ENCODE results near the gene MTHFR.

The MTHFR gene

GRCh38 chr1:11768821-11769220 is 36.9 kb downstream of the MTHFR start:
- DNase-seq = no peak
- in situ Hi-C loops (cut with HindIII; ENCODE audit: low pct_ligation_motif_present, low pct_unique_long_range_greater_than_20kb, low sequenced_read_pairs) = no loop called here

DNA sequence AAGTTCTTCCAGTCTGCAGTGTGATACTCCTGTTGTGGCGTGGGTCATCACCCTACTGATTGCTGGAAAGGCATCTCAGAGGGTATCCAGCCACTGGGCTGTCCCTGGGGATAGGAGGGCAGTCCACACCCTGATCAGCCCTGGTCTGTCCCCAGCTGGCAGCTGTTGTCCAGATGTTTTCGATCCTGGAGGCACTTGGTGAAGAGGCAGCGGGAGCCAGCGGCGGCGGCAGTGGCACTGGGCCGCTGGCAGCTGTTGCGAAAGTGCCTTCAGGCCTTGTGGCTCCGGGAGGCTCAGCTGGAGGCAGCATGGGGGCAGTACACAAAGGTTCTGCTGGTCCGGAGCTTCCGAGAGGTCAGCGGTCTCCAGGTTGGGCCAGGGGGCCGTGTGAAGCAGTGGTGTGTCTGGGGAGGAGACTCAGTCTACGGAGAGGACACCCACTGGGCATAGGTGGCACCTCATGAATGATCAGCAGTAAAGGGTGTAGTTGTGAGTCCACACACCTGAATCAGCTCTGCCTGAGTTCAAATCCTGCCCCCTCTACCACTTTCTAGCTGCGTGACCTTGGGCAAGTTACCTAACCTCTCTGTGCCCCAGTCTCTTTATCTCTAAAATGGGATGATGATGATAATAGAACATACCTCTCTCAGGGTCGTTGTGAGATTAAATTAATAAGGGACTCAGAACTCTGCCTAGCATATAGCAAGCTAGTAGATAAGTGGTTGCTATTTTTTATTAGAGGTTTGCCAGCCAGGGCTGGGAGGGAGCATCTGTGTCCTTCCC is 37.7 kb downstream of the MTHFR start:
- in situ Hi-C loops (cut with HindIII; ENCODE audit: low pct_ligation_motif_present, low pct_unique_long_range_greater_than_20kb, low sequenced_read_pairs) = no loop called here
- DNase-seq = no peak

GRCh38 chr1:11766429-11766776 is 39.4 kb downstream of the MTHFR start:
- no peak for DNase-seq
- in situ Hi-C loops (cut with HindIII; ENCODE audit: low pct_ligation_motif_present, low pct_unique_long_range_greater_than_20kb, low sequenced_read_pairs) = no loop called here

DNA sequence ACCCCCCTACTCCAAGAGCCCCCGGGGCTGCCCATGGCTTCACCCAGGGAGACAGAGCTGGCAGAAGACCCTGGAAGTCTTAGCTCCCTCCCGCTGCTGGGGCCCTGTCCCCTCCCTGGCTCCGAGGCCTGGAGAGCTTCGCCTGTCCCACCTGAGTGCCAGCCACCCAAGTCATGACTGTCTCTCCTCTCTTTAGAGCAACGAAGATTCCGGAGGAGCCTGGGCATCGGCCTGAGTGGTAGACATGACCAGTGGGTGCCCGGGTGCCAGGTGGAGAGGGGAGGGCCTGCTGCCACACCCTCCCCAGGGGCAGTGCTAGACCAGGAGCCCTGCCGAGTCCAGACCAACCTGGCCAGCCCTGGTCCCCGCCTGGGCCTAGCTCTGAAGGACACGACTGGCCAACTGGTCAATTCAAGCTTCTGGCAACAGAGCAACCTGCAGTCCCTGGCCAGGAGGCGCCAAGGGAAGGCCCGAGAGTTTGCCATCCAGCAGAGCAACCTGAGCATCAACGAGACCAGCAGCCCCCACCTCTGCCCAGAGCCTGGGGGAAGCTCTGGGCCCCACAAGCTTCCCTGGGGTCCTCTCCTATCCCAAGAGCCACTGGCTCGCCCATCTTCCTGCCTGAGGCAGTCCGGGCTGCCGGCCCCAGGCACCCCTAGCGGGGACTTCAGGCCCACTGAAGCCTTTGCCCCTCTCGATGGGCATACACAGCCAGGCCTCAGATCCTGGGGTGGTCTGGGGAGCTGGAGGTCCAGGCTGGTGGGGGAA is 39.9 kb downstream of the MTHFR start:
- in situ Hi-C loops (cut with HindIII; ENCODE audit: low pct_ligation_motif_present, low pct_unique_long_range_greater_than_20kb, low sequenced_read_pairs) = no loop called here
- DNase-seq = no peak

DNA sequence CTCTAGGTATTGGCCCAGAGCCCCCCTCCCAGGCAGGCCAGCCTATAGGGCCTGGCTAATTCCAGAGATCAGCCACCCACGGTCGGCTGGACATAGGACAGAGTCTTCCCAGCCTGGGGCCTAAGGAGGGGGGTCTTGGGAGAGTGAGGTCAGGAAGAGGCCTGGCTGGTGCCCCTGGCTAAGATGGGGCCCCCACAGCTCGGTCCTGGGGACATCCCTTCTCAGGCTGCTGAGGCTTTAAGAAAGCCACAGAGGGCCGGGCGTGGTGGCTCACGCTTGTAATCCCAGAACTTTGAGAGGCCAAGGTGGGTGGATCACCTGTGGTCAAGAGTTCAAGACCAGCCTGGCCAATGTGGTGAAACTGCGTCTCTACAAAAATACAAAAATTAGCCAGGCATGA is 41.2 kb downstream of the MTHFR start:
- no peak for DNase-seq
- in situ Hi-C loops (cut with HindIII; ENCODE audit: low pct_ligation_motif_present, low pct_unique_long_range_greater_than_20kb, low sequenced_read_pairs) = no loop called here

GRCh38 chr1:11764115-11764514 is 41.6 kb downstream of the MTHFR start:
- DNase-seq = no peak
- in situ Hi-C loops (cut with HindIII; ENCODE audit: low pct_ligation_motif_present, low pct_unique_long_range_greater_than_20kb, low sequenced_read_pairs) = no loop called here

DNA sequence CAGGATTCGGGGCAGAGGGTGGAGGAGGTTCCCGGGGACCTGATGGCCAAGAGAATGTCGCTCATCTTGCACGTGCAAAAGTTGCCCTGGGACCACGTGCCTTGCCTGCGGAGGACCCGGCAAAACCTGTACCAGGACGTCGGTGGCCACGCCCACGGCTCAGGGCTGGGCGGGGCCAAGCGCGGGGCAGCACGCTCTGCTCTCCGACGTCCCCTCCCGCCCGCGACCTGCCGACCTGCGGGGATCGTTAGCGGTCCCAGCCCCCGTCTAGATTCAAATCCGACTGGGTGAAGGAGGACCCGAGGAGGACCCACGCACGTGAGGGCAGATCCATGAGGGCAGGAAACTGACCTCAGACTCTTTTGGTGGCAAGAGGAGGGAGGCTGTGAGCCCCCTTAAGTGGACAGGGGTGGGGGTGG is 43.8 kb downstream of the MTHFR start, which contains the start of gene C1orf167:
C1orf167 (plus strand) TSS at position 206 of the 419 bp plus-strand sequence. CDS start 2,208 bp downstream, outside the sequence.
- DNase-seq = no peak
- in situ Hi-C loops (cut with HindIII; ENCODE audit: low pct_ligation_motif_present, low pct_unique_long_range_greater_than_20kb, low sequenced_read_pairs) = no loop called here

DNA sequence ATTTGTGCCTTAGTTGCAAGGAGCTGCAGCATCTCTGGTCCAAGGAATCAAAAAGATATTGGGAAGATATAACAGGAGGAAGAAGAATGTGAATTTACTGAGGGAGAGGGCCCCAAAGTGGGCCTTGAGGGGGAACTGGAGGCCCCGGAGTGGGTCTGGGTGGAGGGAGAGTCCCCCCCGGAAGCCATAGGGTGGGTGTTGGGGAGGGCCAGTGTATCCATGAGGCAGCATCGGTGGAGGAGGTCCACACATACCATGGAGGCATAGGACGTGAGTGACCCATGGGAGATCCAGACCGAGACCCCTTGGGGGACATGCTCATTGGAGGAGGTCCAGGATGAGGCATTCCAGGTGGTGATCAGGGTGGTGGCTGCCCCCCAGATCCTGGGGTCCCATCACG is 44.5 kb downstream of the MTHFR start:
- DNase-seq = no peak
- in situ Hi-C loops (cut with HindIII; ENCODE audit: low pct_ligation_motif_present, low pct_unique_long_range_greater_than_20kb, low sequenced_read_pairs) = no loop called here

DNA sequence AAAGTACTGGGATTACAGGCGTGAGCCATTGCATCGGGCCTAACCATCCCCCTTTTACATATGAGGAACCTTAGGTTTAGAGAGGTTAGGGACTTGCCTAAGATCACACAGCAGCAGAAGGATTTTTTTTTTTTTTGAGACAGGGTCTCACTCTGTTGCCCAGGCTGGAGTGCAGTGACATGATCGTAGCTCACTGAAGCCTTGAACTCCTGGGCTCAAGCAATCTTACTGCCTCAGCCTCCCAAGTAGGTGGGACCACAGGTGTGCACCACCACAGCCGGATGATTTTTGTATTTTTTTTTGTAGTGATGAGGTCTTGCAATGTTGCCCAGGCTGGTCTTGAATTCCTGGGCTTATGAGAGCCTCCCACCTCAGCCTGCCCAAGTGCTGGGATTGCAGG is 46.0 kb downstream of the MTHFR start:
- in situ Hi-C loops (cut with HindIII; ENCODE audit: low pct_ligation_motif_present, low pct_unique_long_range_greater_than_20kb, low sequenced_read_pairs) = no loop called here
- no peak for DNase-seq

DNA sequence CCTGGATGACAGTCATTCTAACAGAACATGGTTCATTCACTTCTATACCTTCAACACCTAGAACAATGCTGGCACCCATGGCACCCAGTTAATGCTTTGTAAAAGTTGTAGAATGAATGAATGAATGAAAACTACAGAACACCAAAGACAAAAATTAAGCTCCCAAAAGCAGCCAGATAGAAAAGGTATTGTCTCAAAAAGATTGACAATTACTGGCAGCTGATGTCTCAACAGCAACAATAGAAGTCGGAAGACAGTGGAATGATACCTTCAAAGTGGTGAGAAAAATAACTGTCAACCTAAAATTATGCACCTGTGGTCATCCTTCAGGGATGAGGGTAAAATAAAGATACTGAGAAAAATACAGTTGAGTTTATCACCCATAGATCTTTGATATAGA is 48.7 kb downstream of the MTHFR start:
- DNase-seq = no peak
- in situ Hi-C loops (cut with HindIII; ENCODE audit: low pct_ligation_motif_present, low pct_unique_long_range_greater_than_20kb, low sequenced_read_pairs) = no loop called here

DNA sequence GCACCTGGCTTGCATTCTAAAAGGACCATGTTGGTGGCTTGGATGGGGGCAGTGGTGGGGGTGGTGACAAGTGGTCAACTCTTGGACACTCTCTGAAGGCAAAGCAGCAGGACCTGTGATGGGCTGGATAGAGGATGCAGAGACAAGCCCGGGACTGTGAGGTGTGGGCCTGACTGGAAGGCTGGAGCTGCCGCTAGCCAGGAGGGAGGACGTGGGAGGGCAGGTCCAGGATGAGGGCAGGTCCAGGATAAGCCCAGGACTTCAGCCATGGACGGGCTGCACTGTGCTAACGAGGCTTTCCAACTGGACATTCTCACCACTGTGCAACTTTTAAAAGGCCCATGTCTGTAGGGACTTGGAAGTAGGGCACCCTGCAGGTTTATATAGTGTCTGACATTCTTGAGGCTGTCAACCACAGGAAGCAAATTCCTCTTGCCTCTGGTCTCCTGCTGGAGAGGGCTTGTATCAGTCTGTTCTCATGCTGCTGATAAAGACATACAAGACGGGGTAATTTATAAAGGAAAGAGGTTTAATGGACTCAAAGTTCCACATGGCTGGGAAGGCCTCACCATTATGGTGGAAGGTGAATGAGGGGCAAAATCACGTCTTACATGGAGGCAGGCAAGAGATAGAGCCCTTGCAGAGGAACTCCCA is 52.1 kb downstream of the MTHFR start:
- in situ Hi-C loops (cut with HindIII; ENCODE audit: low pct_ligation_motif_present, low pct_unique_long_range_greater_than_20kb, low sequenced_read_pairs) = no loop called here

DNA sequence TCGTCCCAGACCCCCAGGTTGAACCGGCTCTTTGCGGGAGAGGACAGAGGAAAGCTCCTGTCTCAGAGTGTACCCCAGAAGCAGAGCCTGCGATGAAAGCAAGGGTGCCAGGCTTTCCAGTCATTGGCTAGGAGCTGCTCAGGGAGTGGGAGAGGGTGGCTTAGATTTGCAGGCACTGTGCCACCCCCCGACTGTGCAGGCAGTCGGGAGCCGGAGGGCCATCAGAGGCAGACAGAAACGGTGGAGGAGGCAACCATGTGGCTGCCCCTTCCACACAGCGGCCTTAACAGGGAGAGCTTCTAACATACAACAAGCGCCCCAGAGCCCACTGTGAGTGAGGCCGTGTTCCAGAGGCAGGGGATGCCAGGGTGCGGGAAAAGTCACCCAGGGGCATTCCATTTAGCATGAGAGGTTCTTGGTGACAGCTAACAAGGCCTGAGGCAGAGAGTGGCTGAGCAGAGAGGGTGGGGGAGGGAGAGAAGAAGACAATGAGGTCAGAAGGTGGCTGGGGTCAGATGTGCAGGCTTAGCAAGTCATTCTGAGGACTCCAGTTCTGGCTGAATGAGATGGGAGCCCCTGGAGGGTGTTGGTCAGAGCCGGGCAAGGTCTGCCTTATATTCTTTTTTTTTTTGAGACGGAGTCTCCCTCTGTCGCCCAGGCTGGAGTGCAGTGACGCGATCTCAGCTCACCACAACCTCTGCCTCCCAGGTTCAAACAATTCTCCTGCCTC is 53.2 kb downstream of the MTHFR start:
- DNase-seq = no peak
- in situ Hi-C loops (cut with HindIII; ENCODE audit: low pct_ligation_motif_present, low pct_unique_long_range_greater_than_20kb, low sequenced_read_pairs) = no loop called here

More for the DNA sequence above, 52.1 kb downstream of the MTHFR start:
- no peak for DNase-seq

- no peak for DNase-seq
- in situ Hi-C loops (cut with HindIII; ENCODE audit: low pct_ligation_motif_present, low pct_unique_long_range_greater_than_20kb, low sequenced_read_pairs) = no loop called here
Measured at GRCh38 chr1:11751087-11751486, 54.7 kb downstream of the MTHFR start.

- in situ Hi-C loops (cut with HindIII; ENCODE audit: low pct_ligation_motif_present, low pct_unique_long_range_greater_than_20kb, low sequenced_read_pairs) = no loop called here
- DNase-seq = no peak
Measured at GRCh38 chr1:11749996-11750395, 55.8 kb downstream of the MTHFR start.

DNA sequence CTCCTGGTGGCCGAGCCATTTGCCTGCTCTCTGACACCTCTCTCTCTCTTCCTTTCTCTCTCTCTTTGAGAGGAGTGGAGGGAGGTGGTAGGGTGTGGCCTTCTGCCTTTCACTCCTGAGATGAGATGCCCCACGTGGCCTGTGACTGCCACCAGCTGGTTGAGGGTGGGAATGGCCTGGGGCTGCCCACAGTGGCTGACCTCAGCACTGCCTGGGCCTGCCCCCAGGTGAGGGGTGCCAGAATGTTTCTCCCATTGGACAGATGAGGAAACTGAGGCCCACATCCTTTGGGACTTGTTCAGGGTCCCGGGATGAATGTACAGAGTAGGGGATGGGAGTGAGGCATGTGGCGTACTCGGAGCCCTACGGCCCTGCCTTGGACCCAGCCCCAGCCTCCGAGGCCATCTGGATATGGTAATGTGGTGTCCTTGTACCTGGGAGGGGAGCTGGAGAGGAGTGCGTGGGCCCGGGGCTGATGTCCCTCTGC is 56.5 kb downstream of the MTHFR start:
- DNase-seq = peak; percentile 62
- in situ Hi-C loops (cut with HindIII; ENCODE audit: low pct_ligation_motif_present, low pct_unique_long_range_greater_than_20kb, low sequenced_read_pairs) = no loop called here

- in situ Hi-C loops (cut with HindIII; ENCODE audit: low pct_ligation_motif_present, low pct_unique_long_range_greater_than_20kb, low sequenced_read_pairs) = no loop called here
- DNase-seq = no peak
Measured at GRCh38 chr1:11748294-11749202, 57.2 kb downstream of the MTHFR start.

DNA sequence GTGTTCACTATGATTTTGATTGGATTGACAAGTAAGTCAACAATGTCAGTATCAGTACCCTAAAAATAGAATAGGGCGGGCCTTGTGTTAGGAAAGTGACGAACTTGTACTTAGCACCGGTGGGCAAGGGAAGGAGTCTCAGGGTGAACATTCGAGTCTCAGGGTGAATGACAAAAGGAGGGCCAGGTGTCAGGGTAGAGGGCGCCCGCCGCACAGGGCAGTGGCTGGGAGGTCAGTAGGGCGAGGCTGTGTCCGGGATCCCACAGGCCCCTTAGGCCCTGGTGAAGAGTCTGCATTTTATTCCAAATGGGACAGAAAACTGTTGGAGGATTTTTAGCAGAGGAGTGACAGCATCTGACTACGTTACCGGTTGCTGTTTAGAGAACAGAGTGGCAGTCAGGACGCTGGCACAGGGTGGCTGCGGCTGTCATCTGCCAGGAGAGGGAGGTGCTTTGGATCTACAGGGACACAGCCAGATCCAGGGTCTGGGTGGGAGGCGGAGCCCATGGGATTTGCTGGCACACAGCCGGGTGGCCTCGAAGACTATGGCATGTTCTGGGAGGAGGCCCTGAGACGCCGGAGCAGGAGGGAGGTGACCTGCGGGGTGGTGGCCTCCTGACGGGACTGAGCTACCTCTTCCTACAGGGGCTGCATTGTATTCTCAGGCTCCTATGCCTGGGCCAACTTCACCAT is 58.8 kb downstream of the MTHFR start:
- in situ Hi-C loops (cut with HindIII; ENCODE audit: low pct_ligation_motif_present, low pct_unique_long_range_greater_than_20kb, low sequenced_read_pairs) = no loop called here
- no peak for DNase-seq
